Measurements from ENCODE around the gene MSRB1.

- TF ChIP-seq CTCF (IDR thresholded peaks at IDR 0.05) (no peak), POLR2A (IDR thresholded peaks at IDR 0.05) (no peak), POLR2AphosphoS5 (IDR thresholded peaks at IDR 0.05) (no peak)
Observed at GRCh38 chr16:1987198-1987597, 44.2 kb upstream of the MSRB1 start.

Data from prostate gland (tissue), 2 donors.